Common myeloid progenitor, CD34-positive (primary cell): ENCODE results near the gene TOM1L2.

Experiments
- CTCF ChIA-PET: fragments of 350-600 bp; sonication (Branson Sonifier 250); formaldehyde crosslinking; loops from one replicate; lab custom pipeline; 2021; ENCODE audit warnings: antibody characterized with exemption; lab: Charles Lee
- POLR2A ChIA-PET: fragments of 350-600 bp; sonication (Branson Sonifier 250); formaldehyde crosslinking; loops from one replicate; lab custom pipeline; 2021; ENCODE audit warnings: antibody characterized with exemption; lab: Charles Lee
- DNase-seq, 3 donors: peaks; one replicate each; pipeline versions ENCODE4 v3.0.0 to v3.0.0-alpha.2; 2013
- H3K27ac ChIP-seq, 2 experiments: 1 replicate in 1 of 2; 2 replicates in 1 of 2; pipeline ENCODE4 v1.7.0; 2013; ENCODE audit warnings: inconsistent platforms in 2 of 2, low read length in 2 of 2, mild to moderate bottlenecking in 2 of 2, low read depth in 1 of 2, moderate library complexity in 1 of 2; ENCODE audit not compliant: severe bottlenecking in 2 of 2, insufficient read depth in 1 of 2, poor library complexity in 1 of 2
- H3K27me3 ChIP-seq, 5 experiments: replicated peaks in 2 of 5; 1 replicate in 3 of 5; 2 replicates in 2 of 5; pipeline versions ENCODE4 v1.6.1 to v1.7.0; 2013; ENCODE audit warnings: low read length in 4 of 5, mild to moderate bottlenecking in 2 of 5, moderate library complexity in 2 of 5, inconsistent platforms in 1 of 5; ENCODE audit not compliant: insufficient read depth in 5 of 5, control insufficient read depth in 4 of 5
- H3K36me3 ChIP-seq, 4 experiments: 1 replicate in 2 of 4; 2 replicates in 2 of 4; pipeline versions ENCODE4 v1.6.1 to v1.7.0; 2013; ENCODE audit warnings: low read length in 3 of 4, control low read depth in 1 of 4, mild to moderate bottlenecking in 1 of 4; ENCODE audit not compliant: control insufficient read depth in 4 of 4, insufficient read depth in 4 of 4
- H3K4me1 ChIP-seq, 4 experiments: 1 replicate in 3 of 4; 2 replicates in 1 of 4; pipeline versions ENCODE4 v1.6.1 to v1.7.1; 2013; ENCODE audit warnings: low read length in 3 of 4, mild to moderate bottlenecking in 3 of 4, control low read depth in 1 of 4, inconsistent platforms in 1 of 4, moderate library complexity in 1 of 4; ENCODE audit not compliant: control insufficient read depth in 4 of 4, insufficient read depth in 4 of 4; ENCODE audit errors: control extremely low read depth in 1 of 4
- H3K4me3 ChIP-seq, 7 experiments: 1 replicate in 4 of 7; 2 replicates in 3 of 7; pipeline versions ENCODE4 v1.5.1 to v1.7.0; 2013; ENCODE audit warnings: mild to moderate bottlenecking in 7 of 7, low read length in 6 of 7, moderate library complexity in 6 of 7, inconsistent platforms in 2 of 7, low read depth in 2 of 7, control low read depth in 1 of 7; ENCODE audit not compliant: insufficient read depth in 4 of 7, control insufficient read depth in 1 of 7; ENCODE audit errors: extremely low read depth in 1 of 7
- H3K9me3 ChIP-seq, 5 experiments: 1 replicate in 4 of 5; 2 replicates in 1 of 5; pipeline versions ENCODE4 v1.6.1 to v1.7.1; 2013; ENCODE audit warnings: low read length in 4 of 5, mild to moderate bottlenecking in 2 of 5, inconsistent platforms in 1 of 5, low read depth in 1 of 5, moderate library complexity in 1 of 5; ENCODE audit not compliant: control insufficient read depth in 4 of 5, insufficient read depth in 2 of 5; ENCODE audit errors: control extremely low read depth in 1 of 5
- WGBS: methylation state at CpG from one replicate; pipeline ENCODE4 v1.1.5; 2013; ENCODE audit not compliant: insufficient coverage; 5-methylcytosine and 5-hydroxymethylcytosine counted together

Gene TOM1L2

GRCh38 chr17:17874478-17874877 lies 97.7 kb downstream of the TOM1L2 start:
- peaks cover 4 to 38% (median 22%) of the 10 kb centered on the region in 4 experiments for H3K36me3 ChIP-seq
- POLR2A ChIA-PET = no interaction called here
- no peaks in the 10 kb centered on the region for H3K27me3 ChIP-seq
- no peak overlapping the region for H3K27ac ChIP-seq
- CTCF ChIA-PET = interaction anchor here (0.7 to 0.9 kb wide), 3 partner anchors 14 to 59 kb away, joined by 3 to 4 read pairs (median 4); no protein-coding TSS in a partner anchor
- H3K4me3 ChIP-seq = no peak overlapping the region
- WGBS = 100% methylated on average over 1 of the region's 1 CpG
- H3K9me3 ChIP-seq = no peaks in the 10 kb centered on the region
- no peak for DNase-seq
- H3K4me1 ChIP-seq = peaks cover 0 to 14% (median 4%) of the 10 kb centered on the region in 4 experiments

DNA sequence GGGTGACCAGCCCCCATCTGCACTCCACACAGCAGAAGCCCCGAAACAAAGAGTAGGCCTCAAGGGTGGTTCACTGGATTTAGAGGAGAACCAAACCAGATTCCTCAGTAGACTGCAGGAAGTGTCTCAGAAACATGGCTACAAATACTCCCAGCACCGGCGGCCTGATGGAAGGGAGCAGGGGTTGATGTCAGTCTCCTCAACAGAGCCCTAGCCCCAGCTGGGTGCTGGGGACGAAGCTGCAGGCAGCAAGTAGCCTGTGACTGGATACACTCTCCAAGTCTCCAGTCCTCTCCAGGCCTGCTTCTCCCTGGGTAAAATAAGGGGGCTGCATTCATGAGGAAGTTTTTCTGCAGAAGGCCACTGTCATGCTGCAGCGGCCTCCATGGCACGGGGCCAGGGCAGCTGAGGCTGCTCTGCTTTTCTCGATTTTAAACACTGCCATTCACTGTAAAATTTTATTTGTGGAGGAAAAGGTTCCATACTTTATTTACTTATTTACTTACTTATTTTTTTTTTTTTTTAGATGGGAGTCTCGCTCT lies 98.7 kb downstream of the TOM1L2 start:
- WGBS = 100% methylated on average over 3 of the region's 8 CpGs
- Histone ChIP-seq H3K4me3 (no peak overlapping the region), H3K27ac (no peak overlapping the region), H3K4me1 (peaks cover 0 to 14% (median 4%) of the 10 kb centered on the region in 4 experiments), H3K27me3 (no peaks in the 10 kb centered on the region), H3K9me3 (no peaks in the 10 kb centered on the region), H3K36me3 (peaks cover 3 to 32% (median 20%) of the 10 kb centered on the region in 4 experiments)
- no peak for DNase-seq
- CTCF ChIA-PET = interaction anchor here (0.9 kb wide), 1 partner anchor 15 kb away, joined by 4 read pairs; no protein-coding TSS in a partner anchor
- POLR2A ChIA-PET = interaction anchor here (0.6 kb wide), 1 partner anchor 16 kb away, joined by 3 read pairs; no protein-coding TSS in a partner anchor

DNA sequence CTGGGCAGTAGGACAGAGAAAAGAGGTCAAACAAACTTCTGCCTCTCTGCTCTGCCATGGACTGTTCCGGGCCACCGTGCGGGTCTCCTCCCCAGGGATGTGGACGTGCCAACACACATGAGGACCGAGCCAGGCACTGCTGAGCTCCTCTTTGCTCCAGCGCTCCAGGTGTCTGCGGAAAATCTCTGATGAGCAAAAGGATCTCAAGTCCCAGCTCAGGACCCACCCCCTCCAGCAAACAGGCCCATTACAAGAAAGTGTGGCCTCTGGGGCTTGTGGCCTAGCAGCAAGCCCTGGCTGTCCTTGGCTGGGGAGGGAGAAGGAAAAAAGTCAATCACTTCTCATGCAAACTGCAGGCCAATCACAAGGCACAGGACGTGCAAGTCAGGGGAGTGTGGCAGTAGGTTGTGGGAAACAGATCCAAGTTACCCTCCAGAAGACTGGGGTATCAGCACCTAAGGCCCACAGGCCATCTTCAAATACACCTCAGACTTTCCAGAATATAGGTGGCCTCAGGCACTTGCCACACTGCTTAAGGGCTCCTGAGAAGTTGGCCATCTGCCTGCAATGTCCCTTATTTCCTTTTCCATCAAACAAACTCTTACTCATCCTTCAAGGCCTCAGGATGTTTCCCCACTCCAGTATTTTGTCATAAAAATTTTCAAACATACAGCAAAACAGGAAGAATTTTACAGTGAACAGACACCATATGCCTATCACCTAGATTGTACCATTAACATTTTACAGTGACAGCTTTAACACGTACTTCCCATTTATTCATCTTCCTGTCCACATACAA lies 99.5 kb downstream of the TOM1L2 start:
- ChIA-PET CTCF (no interaction called here), POLR2A (no interaction called here)
- no peak overlapping the region for H3K27ac ChIP-seq
- DNase-seq = no peak
- peaks cover 0 to 30% (median 21%) of the 10 kb centered on the region in 4 experiments for H3K36me3 ChIP-seq
- WGBS = 95% methylated on average over 8 of the region's 9 CpGs
- no peaks in the 10 kb centered on the region for H3K27me3 ChIP-seq
- no peaks in the 10 kb centered on the region for H3K9me3 ChIP-seq
- peaks cover 0 to 14% (median 4%) of the 10 kb centered on the region in 4 experiments for H3K4me1 ChIP-seq
- H3K4me3 ChIP-seq = no peak overlapping the region

DNA sequence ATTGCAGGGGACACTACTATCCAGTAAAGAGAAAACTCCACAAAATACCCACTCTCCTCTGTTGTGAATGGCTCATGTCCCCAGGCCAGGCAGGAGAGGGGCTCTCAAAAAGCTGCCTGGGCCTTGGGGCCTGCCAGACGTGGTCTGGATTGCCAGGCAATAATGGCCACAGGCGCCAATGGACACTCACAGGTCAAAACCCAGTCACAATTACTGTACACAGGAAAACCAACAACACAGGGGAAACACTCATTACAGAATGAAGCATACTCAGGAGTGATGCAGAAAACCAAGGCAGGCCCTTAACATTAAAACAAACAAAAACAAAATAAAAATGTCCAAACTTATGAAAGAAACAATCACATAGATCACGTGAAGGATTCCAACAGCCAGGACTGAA lies 100.3 kb downstream of the TOM1L2 start:
- Histone ChIP-seq H3K27me3 (no peaks in the 10 kb centered on the region), H3K27ac (no peak overlapping the region), H3K4me1 (peaks cover 0 to 14% (median 4%) of the 10 kb centered on the region in 4 experiments), H3K9me3 (no peaks in the 10 kb centered on the region), H3K4me3 (no peak overlapping the region), H3K36me3 (peaks cover 0 to 28% (median 17%) of the 10 kb centered on the region in 4 experiments)
- WGBS = no CpG with 5 or more reads among the region's 3 CpGs
- no peak for DNase-seq
- CTCF ChIA-PET = interaction anchor here (2.0 kb wide), 1 partner anchor 30 kb away, joined by 4 read pairs; no protein-coding TSS in a partner anchor
- POLR2A ChIA-PET = no interaction called here

DNA sequence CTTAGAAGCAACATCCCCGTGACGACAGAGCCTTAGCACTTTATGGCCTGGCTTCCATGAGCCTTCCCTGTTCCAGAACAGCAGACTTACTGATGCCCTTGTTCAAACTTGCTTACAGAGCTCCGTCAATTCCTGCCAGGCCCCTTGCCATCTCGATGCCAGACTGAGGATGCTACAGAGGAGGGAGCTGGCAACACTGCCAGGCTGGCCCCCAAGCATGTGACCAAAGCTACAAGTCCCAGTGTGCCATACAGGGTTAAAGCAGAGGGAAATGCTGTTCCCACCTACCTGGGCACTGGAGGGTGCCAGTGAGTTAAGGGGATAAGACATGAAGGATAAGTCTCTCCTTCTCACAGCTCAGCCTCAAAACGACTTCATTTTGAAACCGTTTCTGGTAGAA lies 102.0 kb downstream of the TOM1L2 start:
- DNase-seq = no peak
- H3K4me3 ChIP-seq = no peak overlapping the region
- WGBS = 64% methylated on average over 6 of the region's 6 CpGs
- H3K9me3 ChIP-seq = no peaks in the 10 kb centered on the region
- H3K4me1 ChIP-seq = peaks cover 0 to 14% (median 4%) of the 10 kb centered on the region in 4 experiments
- H3K27ac ChIP-seq = no peak overlapping the region
- POLR2A ChIA-PET = interaction anchor here (0.9 kb wide), 1 partner anchor 102 kb away, joined by 4 read pairs; the partner anchor contains the start of genes DRC3 and TOM1L2
- peaks cover 0 to 20% (median 15%) of the 10 kb centered on the region in 4 experiments for H3K36me3 ChIP-seq
- CTCF ChIA-PET = interaction anchor here (0.8 to 2.0 kb wide), 7 partner anchors 9 to 59 kb away, joined by 3 to 7 read pairs (median 4); no protein-coding TSS in a partner anchor
- H3K27me3 ChIP-seq = no peaks in the 10 kb centered on the region

GRCh38 chr17:17868641-17869522 lies 103.3 kb downstream of the TOM1L2 start:
- Histone ChIP-seq H3K4me1 (peaks cover 0 to 14% (median 4%) of the 10 kb centered on the region in 4 experiments), H3K9me3 (no peaks in the 10 kb centered on the region), H3K36me3 (peaks cover 0 to 19% (median 15%) of the 10 kb centered on the region in 4 experiments), H3K27me3 (no peaks in the 10 kb centered on the region), H3K27ac (no peak overlapping the region), H3K4me3 (no peak overlapping the region)
- WGBS = 97% methylated on average over 15 of the region's 18 CpGs
- CTCF ChIA-PET = interaction anchor here (1.4 kb wide), 1 partner anchor 20 kb away, joined by 4 read pairs; no protein-coding TSS in a partner anchor
- POLR2A ChIA-PET = no interaction called here
- no peak for DNase-seq
